ENCODE measurements around the gene RABGAP1.

Gene RABGAP1

GRCh38 chr9:123053711-123054110, 112.9 kb downstream of the RABGAP1 start:
- DNase-seq: no peak

GRCh38 chr9:123058834-123059233, 118.0 kb downstream of the RABGAP1 start:
- DNase-seq: no peak

DNA sequence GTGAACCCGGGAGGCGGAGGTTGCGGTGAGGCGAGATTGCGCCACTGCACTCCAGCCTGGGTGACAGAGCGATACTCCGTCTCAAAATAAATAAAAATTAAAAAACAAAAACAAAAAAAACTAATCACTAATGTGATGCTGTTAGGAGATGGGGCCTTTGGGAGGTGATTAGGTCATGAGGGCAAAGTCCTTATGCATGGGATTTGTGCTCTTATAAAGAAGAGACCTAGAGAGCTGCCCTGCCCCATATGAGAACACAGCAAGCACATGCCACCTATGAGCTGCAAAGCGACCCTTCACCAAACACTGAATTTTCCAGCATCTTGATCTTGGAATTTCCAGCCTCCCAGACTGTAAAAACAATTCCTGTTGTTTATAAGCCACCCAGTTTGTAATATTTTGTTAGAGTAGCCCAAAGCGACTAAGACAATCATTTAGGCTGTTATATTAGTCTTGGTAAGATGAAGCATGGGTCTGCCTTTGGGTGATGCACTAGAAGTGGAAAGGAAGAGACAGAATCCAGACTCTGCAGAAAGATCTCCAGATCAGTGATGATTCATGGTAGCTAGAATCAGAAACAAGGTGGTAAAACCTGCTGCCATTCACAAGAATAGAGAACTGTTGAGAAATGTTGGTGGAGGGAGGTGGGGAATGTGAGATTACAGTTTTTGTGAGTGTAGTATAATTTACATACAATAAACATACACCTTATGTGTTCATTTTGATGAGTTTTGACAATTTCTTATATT, 118.8 kb downstream of the RABGAP1 start:
- no peak for DNase-seq

DNA sequence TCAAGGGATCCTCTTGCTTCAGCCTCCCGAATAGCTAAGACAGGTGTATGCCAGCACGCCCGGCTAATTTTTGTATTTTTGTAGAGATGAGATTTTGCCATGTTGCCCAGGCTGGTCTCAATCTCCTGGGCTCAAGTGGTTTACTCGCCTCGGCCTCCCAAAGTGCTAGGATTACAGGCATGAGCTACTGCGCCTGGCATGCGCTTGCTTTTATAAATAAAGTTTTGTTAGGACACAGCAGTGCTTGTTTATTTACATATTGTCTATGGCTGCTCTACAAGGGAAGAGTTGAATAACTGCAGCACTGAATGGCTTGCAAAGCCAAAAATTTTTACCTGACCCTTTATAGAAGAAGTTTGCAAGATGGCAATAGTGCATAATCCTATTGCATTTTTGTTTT, 120.4 kb downstream of the RABGAP1 start:
- DNase-seq: no peak

DNA sequence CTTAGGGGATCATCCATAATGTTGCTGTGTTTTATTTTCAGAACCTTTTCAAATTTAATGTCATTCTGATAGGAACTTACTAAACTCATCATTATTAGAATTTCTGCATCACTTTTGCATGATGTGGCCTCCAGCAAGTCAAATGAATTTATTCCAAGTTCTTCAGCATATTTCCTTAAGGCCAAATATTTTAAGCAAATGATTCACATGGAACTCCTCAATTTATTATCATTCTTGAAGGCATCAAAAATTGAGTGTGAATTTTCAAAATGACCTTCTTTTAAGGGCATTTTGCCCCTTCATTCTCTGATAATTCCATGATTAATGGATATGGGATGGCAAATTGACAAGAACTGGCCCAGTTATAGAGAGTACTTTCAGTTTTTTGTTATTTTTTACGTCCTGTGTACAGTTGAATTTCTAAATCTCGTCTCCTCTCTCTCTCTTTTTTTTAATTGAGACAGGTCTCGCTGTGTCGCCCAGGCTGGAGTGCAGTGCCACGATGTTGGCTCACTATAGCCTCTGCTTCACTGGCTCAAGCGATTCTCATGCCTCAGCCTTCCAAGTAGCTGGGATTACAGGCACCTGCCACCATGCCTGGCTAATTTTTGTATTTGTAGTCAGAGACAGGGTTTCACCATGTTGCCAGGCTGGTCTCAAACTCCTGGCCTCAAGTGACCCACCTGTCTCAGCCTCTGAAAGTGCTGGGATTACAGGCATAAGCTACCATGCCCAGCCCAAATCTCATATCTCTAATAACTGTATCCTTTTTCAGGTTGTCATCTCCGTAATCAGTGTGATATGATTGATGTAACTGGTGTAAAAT, 121.7 kb downstream of the RABGAP1 start:
- DNase-seq: no peak

- no peak for DNase-seq
Observed at GRCh38 chr9:123063177-123063598, 122.4 kb downstream of the RABGAP1 start.

GRCh38 chr9:123063896-123064295, 123.1 kb downstream of the RABGAP1 start:
- no peak for DNase-seq

- no peak for DNase-seq
Observed at GRCh38 chr9:123064716-123065115, 123.9 kb downstream of the RABGAP1 start.

DNA sequence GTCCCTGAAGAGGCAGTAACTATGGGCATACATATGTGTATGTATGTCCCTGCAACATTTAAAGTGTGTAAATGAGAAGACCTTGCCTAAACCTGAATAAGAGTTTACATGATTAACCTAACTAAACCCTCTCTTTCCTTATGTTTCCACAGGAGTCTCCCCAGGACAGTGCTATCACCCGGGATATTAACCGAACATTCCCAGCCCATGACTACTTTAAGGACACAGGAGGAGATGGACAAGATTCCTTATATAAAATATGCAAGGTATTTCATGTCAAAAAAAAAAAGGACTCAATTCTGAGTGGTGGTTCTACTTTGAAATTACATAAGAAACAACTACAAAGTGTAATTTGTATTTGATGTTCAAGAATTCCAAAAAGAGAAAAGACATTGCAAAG, 124.4 kb downstream of the RABGAP1 start:
- no peak for DNase-seq

DNA sequence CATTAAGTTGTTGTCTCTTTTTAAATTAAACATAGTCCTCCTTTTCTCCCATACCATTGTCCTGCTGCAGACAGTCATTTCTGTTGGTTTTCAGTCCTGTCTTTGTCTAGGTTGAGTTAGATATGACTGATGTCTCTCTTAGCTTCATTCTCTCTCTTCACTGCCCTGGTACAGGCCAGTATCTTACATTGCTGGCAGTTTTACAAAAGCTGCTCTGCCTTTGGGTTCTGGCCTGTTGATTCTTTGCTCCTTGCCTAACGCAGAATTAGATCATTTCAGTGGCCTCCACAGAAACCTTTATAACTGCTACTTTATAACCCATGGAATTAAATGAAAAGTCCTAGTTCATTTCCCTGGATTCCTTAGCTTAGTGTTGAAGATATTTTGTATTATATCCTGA, 126.3 kb downstream of the RABGAP1 start:
- no peak for DNase-seq

DNA sequence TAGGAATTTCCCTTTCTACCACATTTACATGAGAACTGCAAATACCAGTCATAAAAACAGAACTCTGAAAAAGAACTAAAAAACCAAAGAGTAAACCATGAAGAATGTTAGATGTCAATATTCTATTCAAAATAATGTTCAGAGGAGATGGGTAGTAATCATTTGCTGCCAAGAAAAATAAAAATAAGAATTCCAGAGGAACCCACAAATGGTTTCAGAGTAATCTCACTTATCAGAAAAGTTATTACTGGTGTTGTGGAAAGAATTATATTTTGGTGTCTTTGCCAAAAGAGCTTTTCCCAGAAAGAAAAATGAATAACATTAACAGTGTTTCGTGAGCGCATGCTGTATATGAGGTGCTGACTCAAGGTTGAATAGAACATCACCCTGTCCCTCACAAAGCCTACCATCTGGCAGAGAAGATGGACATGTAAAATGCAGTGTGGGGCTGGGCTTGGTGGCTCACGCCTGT, 128.2 kb downstream of the RABGAP1 start:
- DNase-seq: no peak

GRCh38 chr9:123070198-123070597, 129.4 kb downstream of the RABGAP1 start:
- no peak for DNase-seq

- DNase-seq: no peak
Observed at GRCh38 chr9:123072407-123072995, 131.7 kb downstream of the RABGAP1 start.

GRCh38 chr9:123073441-123073840, 132.6 kb downstream of the RABGAP1 start:
- no peak for DNase-seq

GRCh38 chr9:123073991-123074422, 133.2 kb downstream of the RABGAP1 start:
- DNase-seq: no peak

DNA sequence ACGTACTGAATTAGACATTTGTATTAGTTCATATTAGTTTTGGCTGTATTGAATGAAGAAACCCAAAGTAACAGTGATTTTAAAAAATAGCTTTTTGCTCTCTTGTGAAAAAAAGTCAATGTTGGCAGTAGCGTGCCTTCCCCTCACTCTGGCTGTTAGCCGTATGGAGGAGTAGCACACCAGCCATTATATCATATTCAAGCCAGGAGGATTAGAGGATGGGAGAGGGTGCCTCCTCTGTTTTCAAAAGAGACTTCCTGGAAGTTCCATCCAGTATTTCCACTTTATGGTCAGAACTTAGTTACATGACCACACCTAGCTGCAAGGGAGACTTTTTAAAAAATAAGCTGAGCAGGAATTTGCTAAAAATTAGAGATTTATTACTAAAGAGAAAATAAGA, 133.8 kb downstream of the RABGAP1 start:
- no peak for DNase-seq

- DNase-seq: no peak
Observed at GRCh38 chr9:123080444-123080843, 139.6 kb downstream of the RABGAP1 start.

DNA sequence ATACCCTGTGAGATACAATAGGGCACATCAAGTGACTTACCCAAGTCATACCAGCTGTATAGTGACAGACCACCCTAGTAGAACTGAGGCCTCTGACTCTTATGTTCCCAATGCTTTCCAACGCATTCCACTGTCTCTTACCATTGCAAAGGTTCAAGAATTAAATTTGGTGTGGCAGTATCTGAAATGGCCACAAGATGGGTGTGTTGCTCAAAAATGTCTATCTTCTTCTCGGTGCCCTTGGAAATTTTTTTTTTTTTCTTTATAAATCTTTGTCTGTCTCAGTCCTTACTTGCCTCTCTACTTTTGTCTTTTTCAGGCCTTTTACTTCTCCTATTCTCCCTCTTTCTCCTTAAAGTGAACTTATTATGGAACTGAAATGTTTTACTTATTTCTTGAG, 141.0 kb downstream of the RABGAP1 start:
- DNase-seq: no peak

- no peak for DNase-seq
Observed at GRCh38 chr9:123083680-123084079, 142.9 kb downstream of the RABGAP1 start.

DNA sequence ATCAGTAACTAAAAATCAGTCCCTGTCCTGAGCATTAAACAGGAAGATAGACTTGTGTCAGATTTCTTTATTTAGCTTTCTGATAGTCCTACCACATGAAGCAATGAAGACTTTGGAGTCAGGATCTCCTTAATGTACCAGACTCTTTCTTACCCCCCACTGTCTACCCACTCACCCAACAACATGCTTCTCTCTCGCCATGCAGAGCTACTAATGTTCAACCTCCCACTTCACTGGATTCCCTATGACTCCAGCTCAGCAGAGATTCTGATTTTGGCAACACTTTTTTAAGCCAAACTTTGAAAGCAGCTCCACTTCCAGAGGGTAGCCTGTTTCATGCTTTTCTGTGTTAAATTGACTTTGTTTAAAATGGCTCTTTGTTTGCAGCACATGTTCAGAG, 143.4 kb downstream of the RABGAP1 start:
- no peak for DNase-seq

DNA sequence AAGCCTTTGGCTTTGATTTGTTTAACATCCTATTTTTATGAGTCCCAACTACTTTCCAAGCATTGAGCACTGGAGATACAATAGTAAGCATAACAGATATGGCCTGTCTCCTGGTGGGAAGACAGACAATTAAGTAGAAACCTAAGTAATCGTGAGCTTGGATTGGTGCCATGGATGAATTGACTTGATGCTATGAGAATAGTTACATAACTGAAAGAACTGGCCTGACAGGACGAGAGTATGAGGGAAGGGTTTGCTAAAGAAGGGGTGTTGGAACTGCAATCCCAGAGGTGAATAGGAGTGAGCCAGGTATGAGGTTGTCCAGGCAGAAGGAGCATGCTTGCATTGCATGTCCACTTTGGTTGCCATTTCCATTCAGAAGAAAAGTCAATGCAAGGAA, 145.1 kb downstream of the RABGAP1 start:
- DNase-seq: no peak

- DNase-seq: no peak
Observed at GRCh38 chr9:123087359-123087888, 146.6 kb downstream of the RABGAP1 start.

- DNase-seq: no peak
Observed at GRCh38 chr9:123089040-123089439, 148.2 kb downstream of the RABGAP1 start.

Data from activated CD8-positive, alpha-beta memory T cell treated with anti-CD3 and anti-CD28 coated beads, Interleukin-2, amount 50 U/mL, for 4 hours (primary cell).